Measurements from ENCODE around the gene CELF2. TPM values are rescaled to one million over a fixed set of nuclear protein-coding genes. Genes with fewer than 3 reads are reported as not detected.

Gene CELF2
- total RNA-seq, 1 experiment from 2014 or later = 0.27 TPM

DNA sequence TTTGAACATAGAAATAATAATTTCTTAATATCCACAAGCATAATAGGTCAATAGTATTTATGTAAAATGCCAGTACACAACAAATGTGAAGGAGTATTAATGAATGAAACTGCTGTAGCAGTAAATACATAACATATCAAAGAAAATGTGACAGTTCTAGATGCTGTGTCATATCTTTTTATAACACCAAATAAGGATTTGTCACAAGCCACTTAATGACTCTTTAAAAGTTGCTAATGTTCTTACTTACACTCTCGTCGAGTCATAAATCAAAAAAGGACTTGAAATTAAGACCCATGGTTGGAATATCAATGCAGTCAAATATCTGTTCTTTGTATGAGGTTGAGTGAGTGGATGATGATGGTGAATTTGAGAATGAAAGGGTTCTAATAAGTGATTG lies 96.6 kb downstream of the CELF2 start:
- H3K4me3 ChIP-seq (ENCODE audit: low read depth, low read length) = no peak overlapping the region
- no TSS peak for BruUV-seq (replicated peaks)
- 0 out of 2 replicates have a peak, but pooled peaks cover 2% of the 10 kb centered on the region for H3K27me3 ChIP-seq (replicated peaks; ENCODE audit: control insufficient read depth, insufficient read depth, low read length)
- no peaks in the 10 kb centered on the region for H3K9me3 ChIP-seq
- TF ChIP-seq, protein P1, sequence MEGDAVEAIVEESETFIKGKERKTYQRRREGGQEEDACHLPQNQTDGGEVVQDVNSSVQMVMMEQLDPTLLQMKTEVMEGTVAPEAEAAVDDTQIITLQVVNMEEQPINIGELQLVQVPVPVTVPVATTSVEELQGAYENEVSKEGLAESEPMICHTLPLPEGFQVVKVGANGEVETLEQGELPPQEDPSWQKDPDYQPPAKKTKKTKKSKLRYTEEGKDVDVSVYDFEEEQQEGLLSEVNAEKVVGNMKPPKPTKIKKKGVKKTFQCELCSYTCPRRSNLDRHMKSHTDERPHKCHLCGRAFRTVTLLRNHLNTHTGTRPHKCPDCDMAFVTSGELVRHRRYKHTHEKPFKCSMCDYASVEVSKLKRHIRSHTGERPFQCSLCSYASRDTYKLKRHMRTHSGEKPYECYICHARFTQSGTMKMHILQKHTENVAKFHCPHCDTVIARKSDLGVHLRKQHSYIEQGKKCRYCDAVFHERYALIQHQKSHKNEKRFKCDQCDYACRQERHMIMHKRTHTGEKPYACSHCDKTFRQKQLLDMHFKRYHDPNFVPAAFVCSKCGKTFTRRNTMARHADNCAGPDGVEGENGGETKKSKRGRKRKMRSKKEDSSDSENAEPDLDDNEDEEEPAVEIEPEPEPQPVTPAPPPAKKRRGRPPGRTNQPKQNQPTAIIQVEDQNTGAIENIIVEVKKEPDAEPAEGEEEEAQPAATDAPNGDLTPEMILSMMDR (IDR thresholded peaks at IDR 0.05; ENCODE audit: insufficient read depth in 1 of 2, low read depth in 1 of 2, low read length in 1 of 2, severe bottlenecking in 1 of 2, unreplicated experiment in 1 of 2) = no peak
- Mint-ChIP-seq H3K36me3 (ENCODE audit: insufficient read depth, unreplicated experiment) (no peaks in the 10 kb centered on the region), H3K4me1 (ENCODE audit: low read depth, unreplicated experiment) (no peaks in the 10 kb centered on the region), H3K27ac (ENCODE audit: unreplicated experiment) (no peak overlapping the region), H3K27me3 (ENCODE audit: insufficient read depth, unreplicated experiment) (peaks cover 12% of the 10 kb centered on the region), H3K4me3 (ENCODE audit: unreplicated experiment) (no peak overlapping the region), H3K9me3 (ENCODE audit: unreplicated experiment) (no peaks in the 10 kb centered on the region)
- H3K4me1 ChIP-seq = no peaks in the 10 kb centered on the region
- no peaks in the 10 kb centered on the region for H3K36me3 ChIP-seq (ENCODE audit: control insufficient read depth, insufficient read depth, low read length)
- ChIA-PET CTCF (interaction anchor here (1.2 kb wide), 1 partner anchor 156 kb away, joined by 6 read pairs; no protein-coding TSS in a partner anchor), POLR2A (no interaction called here)
- DNase-seq = no peak
- intact Hi-C loops (cut with micrococcal nuclease; ENCODE audit: unreplicated experiment) = loop anchor here (5.0 kb wide), 1 partner anchor 358 kb away; no protein-coding TSS in a partner anchor

DNA sequence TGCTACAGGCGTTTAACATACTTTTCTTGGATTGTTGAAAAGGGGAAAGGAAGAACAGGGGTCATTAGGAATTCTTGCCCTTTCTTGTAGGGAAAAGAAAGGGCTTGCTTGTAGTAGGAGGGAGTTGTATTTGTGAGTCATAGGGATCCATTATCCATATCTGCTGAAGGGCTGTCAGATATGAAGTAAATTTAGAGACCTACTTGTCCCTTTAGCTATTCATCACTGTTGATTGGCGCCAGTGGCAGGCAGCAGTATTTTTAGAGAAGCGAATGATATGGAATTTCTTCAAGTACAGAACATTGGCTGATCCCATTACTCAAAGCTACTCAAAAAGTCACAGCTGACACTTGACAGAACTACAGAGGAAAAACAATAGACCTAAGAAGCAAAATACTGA lies 97.7 kb downstream of the CELF2 start:
- H3K4me1 ChIP-seq = no peaks in the 10 kb centered on the region
- POLR2A ChIA-PET = no interaction called here
- 0 out of 2 replicates have a peak, but pooled peaks cover 2% of the 10 kb centered on the region for H3K27me3 ChIP-seq (replicated peaks; ENCODE audit: control insufficient read depth, insufficient read depth, low read length)
- no peak overlapping the region for H3K4me3 Mint-ChIP-seq (ENCODE audit: unreplicated experiment)
- no peak overlapping the region for H3K4me3 ChIP-seq (ENCODE audit: low read depth, low read length)
- TF ChIP-seq, protein P1 (IDR thresholded peaks at IDR 0.05; ENCODE audit: insufficient read depth in 1 of 2, low read depth in 1 of 2, low read length in 1 of 2, severe bottlenecking in 1 of 2, unreplicated experiment in 1 of 2) = no peak
- peaks cover 13% of the 10 kb centered on the region for H3K27me3 Mint-ChIP-seq (ENCODE audit: insufficient read depth, unreplicated experiment)
- intact Hi-C loops (cut with micrococcal nuclease; ENCODE audit: unreplicated experiment) = no loop called here
- H3K27ac Mint-ChIP-seq (ENCODE audit: unreplicated experiment) = no peak overlapping the region
- no peaks in the 10 kb centered on the region for H3K36me3 ChIP-seq (ENCODE audit: control insufficient read depth, insufficient read depth, low read length)
- no peak for DNase-seq
- H3K4me1 Mint-ChIP-seq (ENCODE audit: low read depth, unreplicated experiment) = no peaks in the 10 kb centered on the region
- CTCF ChIA-PET = interaction anchor here (1.1 kb wide), 1 partner anchor 155 kb away, joined by 5 read pairs; no protein-coding TSS in a partner anchor
- H3K9me3 ChIP-seq = no peaks in the 10 kb centered on the region
- H3K36me3 Mint-ChIP-seq (ENCODE audit: insufficient read depth, unreplicated experiment) = no peaks in the 10 kb centered on the region
- no TSS peak for BruUV-seq (replicated peaks)
- H3K9me3 Mint-ChIP-seq (ENCODE audit: unreplicated experiment) = no peaks in the 10 kb centered on the region

DNA sequence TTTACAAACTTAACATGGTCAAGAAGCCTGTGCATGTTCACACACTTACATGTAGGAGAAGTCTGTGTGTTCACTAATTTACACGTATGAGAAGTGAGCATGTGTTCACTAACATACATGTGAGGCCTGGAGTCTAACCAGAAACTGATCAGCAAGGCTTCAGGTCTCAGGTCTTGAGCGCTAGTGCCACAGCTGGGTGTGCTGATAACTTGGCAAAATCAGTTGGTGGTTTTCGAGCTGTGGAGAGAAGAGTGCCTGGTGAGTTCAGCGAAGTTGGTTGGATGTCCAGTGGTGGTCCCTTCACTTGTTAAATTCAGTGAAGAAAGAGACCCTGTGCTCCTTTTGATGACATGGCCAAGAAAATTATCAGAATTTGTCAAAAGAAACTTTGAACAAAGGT lies 98.7 kb downstream of the CELF2 start:
- Mint-ChIP-seq H3K9me3 (ENCODE audit: unreplicated experiment) (no peaks in the 10 kb centered on the region), H3K27ac (ENCODE audit: unreplicated experiment) (no peak overlapping the region), H3K4me3 (ENCODE audit: unreplicated experiment) (no peak overlapping the region), H3K27me3 (ENCODE audit: insufficient read depth, unreplicated experiment) (peaks cover 13% of the 10 kb centered on the region), H3K4me1 (ENCODE audit: low read depth, unreplicated experiment) (no peaks in the 10 kb centered on the region), H3K36me3 (ENCODE audit: insufficient read depth, unreplicated experiment) (no peaks in the 10 kb centered on the region)
- no peaks in the 10 kb centered on the region for H3K9me3 ChIP-seq
- intact Hi-C loops (cut with micrococcal nuclease; ENCODE audit: unreplicated experiment) = no loop called here
- no peaks in the 10 kb centered on the region for H3K36me3 ChIP-seq (ENCODE audit: control insufficient read depth, insufficient read depth, low read length)
- no TSS peak for BruUV-seq (replicated peaks)
- POLR2A ChIA-PET = no interaction called here
- TF ChIP-seq, protein P1 (IDR thresholded peaks at IDR 0.05; ENCODE audit: insufficient read depth in 1 of 2, low read depth in 1 of 2, low read length in 1 of 2, severe bottlenecking in 1 of 2, unreplicated experiment in 1 of 2) = no peak
- no peaks in the 10 kb centered on the region for H3K4me1 ChIP-seq
- 0 out of 2 replicates have a peak, but pooled peaks cover 2% of the 10 kb centered on the region for H3K27me3 ChIP-seq (replicated peaks; ENCODE audit: control insufficient read depth, insufficient read depth, low read length)
- CTCF ChIA-PET = no interaction called here
- H3K4me3 ChIP-seq (ENCODE audit: low read depth, low read length) = no peak overlapping the region
- DNase-seq = no peak
